ENCODE results near the gene KIF25.

DNA sequence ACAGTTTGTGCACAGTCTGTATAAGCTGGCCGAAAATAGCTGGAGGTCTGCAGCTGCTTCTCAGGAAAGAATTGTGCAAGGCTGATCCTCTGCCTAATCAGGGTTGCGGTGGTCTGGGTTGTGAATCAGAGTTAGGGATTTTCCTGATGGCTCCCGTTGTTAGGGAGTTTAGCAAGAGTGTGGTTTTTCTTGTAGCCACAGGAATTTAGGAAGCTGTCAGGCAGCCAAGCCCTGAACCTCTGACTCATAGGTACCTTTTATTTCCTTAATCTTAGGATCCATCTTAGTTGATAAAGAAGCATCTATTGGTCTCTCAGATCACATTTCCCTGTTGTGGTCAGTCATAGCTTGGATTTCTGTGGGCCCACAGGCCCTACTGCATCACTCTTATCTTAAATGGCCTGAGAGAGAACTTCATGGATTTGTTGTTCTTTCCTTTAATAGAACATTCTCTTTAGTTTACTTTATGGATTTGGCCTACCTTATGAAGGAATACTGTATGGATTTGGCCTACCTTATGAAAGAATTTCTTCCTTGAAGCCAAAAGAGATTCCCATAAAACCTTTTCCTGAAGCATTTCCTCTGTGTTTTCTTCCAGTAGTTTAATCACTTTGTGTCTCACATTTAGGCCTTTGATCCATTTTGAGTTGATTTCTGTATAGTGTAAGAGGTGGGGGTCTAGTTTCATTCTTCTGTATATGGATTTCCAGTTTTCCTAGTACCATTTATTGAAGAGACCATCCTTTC lies 10.3 kb downstream of the KIF25 start:
- TF ChIP-seq, protein P1, sequence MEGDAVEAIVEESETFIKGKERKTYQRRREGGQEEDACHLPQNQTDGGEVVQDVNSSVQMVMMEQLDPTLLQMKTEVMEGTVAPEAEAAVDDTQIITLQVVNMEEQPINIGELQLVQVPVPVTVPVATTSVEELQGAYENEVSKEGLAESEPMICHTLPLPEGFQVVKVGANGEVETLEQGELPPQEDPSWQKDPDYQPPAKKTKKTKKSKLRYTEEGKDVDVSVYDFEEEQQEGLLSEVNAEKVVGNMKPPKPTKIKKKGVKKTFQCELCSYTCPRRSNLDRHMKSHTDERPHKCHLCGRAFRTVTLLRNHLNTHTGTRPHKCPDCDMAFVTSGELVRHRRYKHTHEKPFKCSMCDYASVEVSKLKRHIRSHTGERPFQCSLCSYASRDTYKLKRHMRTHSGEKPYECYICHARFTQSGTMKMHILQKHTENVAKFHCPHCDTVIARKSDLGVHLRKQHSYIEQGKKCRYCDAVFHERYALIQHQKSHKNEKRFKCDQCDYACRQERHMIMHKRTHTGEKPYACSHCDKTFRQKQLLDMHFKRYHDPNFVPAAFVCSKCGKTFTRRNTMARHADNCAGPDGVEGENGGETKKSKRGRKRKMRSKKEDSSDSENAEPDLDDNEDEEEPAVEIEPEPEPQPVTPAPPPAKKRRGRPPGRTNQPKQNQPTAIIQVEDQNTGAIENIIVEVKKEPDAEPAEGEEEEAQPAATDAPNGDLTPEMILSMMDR (IDR thresholded peaks at IDR 0.05) = no peak
- TF ChIP-seq POLR2A (IDR thresholded peaks at IDR 0.05) = no peak
